LHCN-M2 (cell line): ENCODE data around the gene COX6A2. TPM values are rescaled to one million over a fixed set of nuclear protein-coding genes. Genes with fewer than 3 reads are reported as not detected.
"Not testable (repeated sequence)": the region's sequence is repeated elsewhere in the genome, so short reads cannot be mapped to it uniquely, and the experiment has no call there.

ENCODE experiments used
- DNase-seq: peaks from one replicate; pipeline ENCODE4 v3.0.0-alpha.2; 2012; ENCODE audit warnings: low read depth
- total RNA-seq: library from RNA; depleted of rRNA; stranded (reverse); fragments of >200 nt; gene quantifications from 2 replicates; pipeline ENCODE4 v1.2.3, GENCODE V29; 2014

The COX6A2 gene
- total RNA-seq, 1 experiment from 2014 or later: not detected

- no peak for DNase-seq
Measured at GRCh38 chr16:31461921-31462804, 34.0 kb upstream of the COX6A2 start.

GRCh38 chr16:31461201-31461920 lies 33.2 kb upstream of the COX6A2 start:
- DNase-seq: no peak

- DNase-seq: peak; percentile 52
Measured at GRCh38 chr16:31460582-31461002, 32.4 kb upstream of the COX6A2 start.

- peak; percentile 99 for DNase-seq
Measured at GRCh38 chr16:31459687-31460581, 31.8 kb upstream of the COX6A2 start.

GRCh38 chr16:31458844-31459686 lies 30.9 kb upstream of the COX6A2 start, which contains the start of gene ARMC5:
ARMC5 (plus strand) TSS chr16:31459501; CDS start chr16:31459525, 24 bp downstream.
- DNase-seq: peak; percentile 97

- DNase-seq: peak; percentile 47
Measured at GRCh38 chr16:31458073-31458843, 30.1 kb upstream of the COX6A2 start.

- no peak for DNase-seq
Measured at GRCh38 chr16:31456988-31457360, 28.8 kb upstream of the COX6A2 start.

- no peak for DNase-seq
Measured at GRCh38 chr16:31455601-31456314, 27.6 kb upstream of the COX6A2 start.

- peak; percentile 53 for DNase-seq
Measured at GRCh38 chr16:31453255-31454204, 25.4 kb upstream of the COX6A2 start.

GRCh38 chr16:31452631-31453106 lies 24.5 kb upstream of the COX6A2 start:
- DNase-seq: peak; percentile 93

- DNase-seq: peak; percentile 72
Measured at GRCh38 chr16:31451681-31452351, 23.7 kb upstream of the COX6A2 start.

GRCh38 chr16:31451201-31451600 lies 23.0 kb upstream of the COX6A2 start:
- no peak for DNase-seq

- DNase-seq: not testable (repeated sequence)
Measured at GRCh38 chr16:31445931-31446330, 17.8 kb upstream of the COX6A2 start.

- DNase-seq: no peak
Measured at GRCh38 chr16:31441956-31442355, 13.8 kb upstream of the COX6A2 start.

GRCh38 chr16:31440516-31441184 lies 12.5 kb upstream of the COX6A2 start:
- DNase-seq: no peak

- DNase-seq: no peak
Measured at GRCh38 chr16:31439519-31439918, 11.4 kb upstream of the COX6A2 start.

- DNase-seq: not testable (repeated sequence)
Measured at GRCh38 chr16:31439023-31439422, 10.9 kb upstream of the COX6A2 start.
